Measurements from ENCODE around the gene NHLRC4. TPM values are rescaled to one million over a fixed set of nuclear protein-coding genes. Genes with fewer than 3 reads are reported as not detected.

Gene NHLRC4
- total RNA-seq, 2 donors from 2014 or later = 0.52 TPM; not detected in 1

GRCh38 chr16:610513-611381 lies 43.9 kb downstream of the NHLRC4 start:
- Histone ChIP-seq H3K27ac (peak overlapping the region in 2 of 4 donors; percentile 3 to 41), H3K27me3 (no peaks in the 10 kb centered on the region), H3K36me3 (replicated peaks in 1 of 2; ENCODE audit: insufficient read depth in 1 of 2, low read depth in 2 of 2) (no peaks in the 10 kb centered on the region), H3K9me3 (no peaks in the 10 kb centered on the region), H3K4me3 (no peak overlapping the region), H3K4me1 (peaks cover 18% of the 10 kb centered on the region)
- intact Hi-C loops (cut with DNase I) = no loop called here
- 52 to 53% methylated on average over 16 to 26 of the region's 28 CpGs for WGBS, 2 donors
- TF ChIP-seq POLR2A (IDR thresholded peaks at IDR 0.05) = no peak
- TF ChIP-seq, protein P1, sequence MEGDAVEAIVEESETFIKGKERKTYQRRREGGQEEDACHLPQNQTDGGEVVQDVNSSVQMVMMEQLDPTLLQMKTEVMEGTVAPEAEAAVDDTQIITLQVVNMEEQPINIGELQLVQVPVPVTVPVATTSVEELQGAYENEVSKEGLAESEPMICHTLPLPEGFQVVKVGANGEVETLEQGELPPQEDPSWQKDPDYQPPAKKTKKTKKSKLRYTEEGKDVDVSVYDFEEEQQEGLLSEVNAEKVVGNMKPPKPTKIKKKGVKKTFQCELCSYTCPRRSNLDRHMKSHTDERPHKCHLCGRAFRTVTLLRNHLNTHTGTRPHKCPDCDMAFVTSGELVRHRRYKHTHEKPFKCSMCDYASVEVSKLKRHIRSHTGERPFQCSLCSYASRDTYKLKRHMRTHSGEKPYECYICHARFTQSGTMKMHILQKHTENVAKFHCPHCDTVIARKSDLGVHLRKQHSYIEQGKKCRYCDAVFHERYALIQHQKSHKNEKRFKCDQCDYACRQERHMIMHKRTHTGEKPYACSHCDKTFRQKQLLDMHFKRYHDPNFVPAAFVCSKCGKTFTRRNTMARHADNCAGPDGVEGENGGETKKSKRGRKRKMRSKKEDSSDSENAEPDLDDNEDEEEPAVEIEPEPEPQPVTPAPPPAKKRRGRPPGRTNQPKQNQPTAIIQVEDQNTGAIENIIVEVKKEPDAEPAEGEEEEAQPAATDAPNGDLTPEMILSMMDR (IDR thresholded peaks at IDR 0.05) = peak; percentile 68 to 88 (median 78)
- peak; percentile 73 to 81 (median 77) for DNase-seq
- ATAC-seq = peak; percentile 86

- DNase-seq = no peak
- peaks cover 13% of the 10 kb centered on the region for H3K4me1 ChIP-seq
- TF ChIP-seq, protein P1 (IDR thresholded peaks at IDR 0.05) = no peak
- no peak for TF ChIP-seq POLR2A (IDR thresholded peaks at IDR 0.05)
- H3K27me3 ChIP-seq = no peaks in the 10 kb centered on the region
- WGBS, 2 donors = 92 to 94% methylated on average over 9 to 13 of the region's 13 CpGs
- no peak for ATAC-seq
- H3K27ac ChIP-seq = no peak overlapping the region
- H3K4me3 ChIP-seq = no peak overlapping the region
- intact Hi-C loops (cut with DNase I) = no loop called here
- H3K36me3 ChIP-seq (replicated peaks in 1 of 2; ENCODE audit: insufficient read depth in 1 of 2, low read depth in 2 of 2) = no peaks in the 10 kb centered on the region
- no peaks in the 10 kb centered on the region for H3K9me3 ChIP-seq
These were observed 48.3 kb downstream of the NHLRC4 start for GRCh38 chr16:615122-615521.

DNA sequence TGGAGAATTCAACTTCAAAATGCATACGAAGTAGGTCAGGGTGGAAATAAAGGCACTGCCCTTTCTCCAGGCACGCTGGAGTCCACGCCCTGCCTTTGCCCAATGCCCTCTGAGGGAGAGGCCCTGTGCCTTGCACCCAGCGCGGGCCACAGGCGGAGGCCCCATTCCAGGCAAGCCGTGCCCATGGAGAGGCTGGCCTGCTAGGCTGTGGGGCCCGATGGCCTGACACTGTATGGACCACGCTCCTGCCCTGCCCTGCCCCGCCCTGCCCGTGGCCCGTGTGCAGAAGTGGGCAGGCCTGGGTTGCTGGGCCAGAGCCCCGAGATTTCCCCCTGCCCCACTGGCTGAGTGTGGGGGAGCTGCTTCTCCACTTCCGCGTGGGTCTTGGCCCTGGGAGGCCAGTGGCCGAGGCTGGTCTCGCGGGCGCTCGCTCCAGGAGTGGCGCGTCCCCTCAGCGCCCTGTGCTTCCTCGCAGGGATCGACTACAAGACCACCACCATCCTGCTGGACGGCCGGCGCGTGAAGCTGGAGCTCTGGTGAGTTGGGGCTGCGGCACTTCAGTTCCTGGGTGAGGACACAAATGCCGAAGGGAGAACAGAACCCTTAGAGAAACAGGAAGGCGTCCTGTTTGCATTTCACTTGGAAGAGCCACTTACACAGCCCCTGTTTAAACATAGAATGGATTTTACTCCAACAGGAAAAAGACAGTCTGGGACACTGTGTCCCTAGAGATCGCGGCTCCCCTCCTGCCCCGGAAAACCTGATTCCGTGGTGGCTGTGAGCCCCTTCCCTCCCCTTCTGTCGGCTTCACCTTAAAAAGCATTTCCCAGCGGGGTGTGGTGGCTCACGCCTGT lies 50.2 kb downstream of the NHLRC4 start:
- no peak for DNase-seq
- Histone ChIP-seq H3K9me3 (no peaks in the 10 kb centered on the region), H3K4me1 (no peaks in the 10 kb centered on the region), H3K27me3 (no peaks in the 10 kb centered on the region), H3K4me3 (no peak overlapping the region), H3K27ac (no peak overlapping the region), H3K36me3 (replicated peaks in 1 of 2; ENCODE audit: insufficient read depth in 1 of 2, low read depth in 2 of 2) (no peaks in the 10 kb centered on the region)
- intact Hi-C loops (cut with DNase I) = no loop called here
- WGBS, 2 donors = 92 to 96% methylated on average over 14 to 38 of the region's 39 CpGs
- TF ChIP-seq POLR2A (IDR thresholded peaks at IDR 0.05) = no peak
- TF ChIP-seq, protein P1 (IDR thresholded peaks at IDR 0.05) = no peak
- ATAC-seq = no peak

DNA sequence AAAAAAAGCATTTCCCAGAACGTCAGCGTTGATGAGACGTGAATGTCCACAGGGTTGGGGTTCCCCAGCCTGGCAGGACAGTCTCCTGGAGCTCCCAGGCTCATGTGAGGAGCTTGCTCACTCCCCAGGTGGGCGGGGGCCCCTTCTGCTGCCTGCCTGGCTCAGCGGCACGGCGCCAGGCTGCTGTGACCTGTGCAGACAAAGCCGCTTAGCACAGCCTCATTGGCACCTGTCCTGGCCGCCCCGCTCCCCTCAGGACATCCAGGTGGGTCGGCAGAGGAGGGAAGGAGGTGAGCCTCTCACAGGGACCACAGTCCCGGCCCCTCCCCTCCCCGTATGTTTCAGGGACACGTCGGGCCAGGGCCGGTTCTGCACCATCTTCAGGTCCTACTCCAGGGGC lies 51.0 kb downstream of the NHLRC4 start:
- 84 to 89% methylated on average over 12 to 16 of the region's 16 CpGs for WGBS, 2 donors
- no peak for DNase-seq
- H3K4me1 ChIP-seq = no peaks in the 10 kb centered on the region
- no peaks in the 10 kb centered on the region for H3K36me3 ChIP-seq (replicated peaks in 1 of 2; ENCODE audit: insufficient read depth in 1 of 2, low read depth in 2 of 2)
- no peak for ATAC-seq
- H3K9me3 ChIP-seq = no peaks in the 10 kb centered on the region
- intact Hi-C loops (cut with DNase I) = no loop called here
- TF ChIP-seq, protein P1 (IDR thresholded peaks at IDR 0.05) = no peak
- no peak for TF ChIP-seq POLR2A (IDR thresholded peaks at IDR 0.05)
- no peaks in the 10 kb centered on the region for H3K27me3 ChIP-seq
- no peak overlapping the region for H3K27ac ChIP-seq
- no peak overlapping the region for H3K4me3 ChIP-seq

Small RNA genes within 50 kb of the gene (microRNA-seq; reads per million reads assigned to microRNA genes)
- gene MIR3176 (ENCODE audit: borderline number of aligned reads in 2 of 2, borderline replicate concordance in 2 of 2) = 1.4 to 1.8 reads per million in 2 donors
- gene MIR5587 (ENCODE audit: borderline number of aligned reads in 2 of 2, borderline replicate concordance in 2 of 2) = 0 reads per million in 2 donors

Small RNA genes within 50 kb of the gene (small RNA-seq; reads per million reads assigned to genes)
- not detected for gene MIR3176
- not detected for gene MIR5587
- not detected for gene Z98883.1

Other genes starting within 250 kb of the NHLRC4 start
- 10 to 100 TPM; 14.8 TPM for gene AXIN1, start 214.3 kb upstream of the NHLRC4 start, total RNA-seq
- 10 to 100 TPM; 22.1 to 31.0 TPM for gene MRPL28, start 196.5 kb upstream of the NHLRC4 start, total RNA-seq
- 100 to 1,000 TPM in 1 of 2 donors, 10 to 100 TPM in 1; 83.8 to 113 TPM for gene PGAP6, start 185.0 kb upstream of the NHLRC4 start, total RNA-seq
- 10 to 100 TPM; 20.2 to 33.0 TPM for gene NME4, start 169.8 kb upstream of the NHLRC4 start, total RNA-seq
- gene DECR2, start 165.1 kb upstream of the NHLRC4 start, total RNA-seq = 10 to 100 TPM; 38.9 to 41.2 TPM
- gene RAB11FIP3, start 141.4 kb upstream of the NHLRC4 start, total RNA-seq = 100 to 1,000 TPM in 1 of 2 donors, 10 to 100 TPM in 1; 50.1 to 122 TPM
- gene CAPN15, start 39.3 kb upstream of the NHLRC4 start, total RNA-seq = 100 to 1,000 TPM in 1 of 2 donors, 10 to 100 TPM in 1; 48.0 to 104 TPM
- gene PRR35, start 6.6 kb upstream of the NHLRC4 start, total RNA-seq = not detected
- 10 to 100 TPM; 76.5 to 83.1 TPM for gene PIGQ, start 3.0 kb downstream of the NHLRC4 start, total RNA-seq
- gene RAB40C, start 23.1 kb downstream of the NHLRC4 start, total RNA-seq = 10 to 100 TPM; 37.2 to 41.0 TPM
- 1 to 10 TPM; 3.9 to 5.6 TPM for gene WFIKKN1, start 64.0 kb downstream of the NHLRC4 start, total RNA-seq
- 100 to 1,000 TPM in 1 of 2 donors, 10 to 100 TPM in 1; 76.8 to 115 TPM for gene METTL26, start 69.3 kb downstream of the NHLRC4 start, total RNA-seq
- gene MCRIP2, start 74.8 kb downstream of the NHLRC4 start, total RNA-seq = 10 to 100 TPM; 41.2 to 47.5 TPM
- 100 to 1,000 TPM in 1 of 2 donors, 10 to 100 TPM in 1; 15.8 to 111 TPM for gene WDR90, start 82.4 kb downstream of the NHLRC4 start, total RNA-seq
- gene RHOT2, start 101.1 kb downstream of the NHLRC4 start, total RNA-seq = 10 to 100 TPM; 65.6 to 89.0 TPM
- gene RHBDL1, start 108.7 kb downstream of the NHLRC4 start, total RNA-seq = 1 to 10 TPM; 1.8 to 4.3 TPM
- 100 to 1,000 TPM in 1 of 2 donors, 10 to 100 TPM in 1; 63.3 to 205 TPM for gene STUB1, start 113.4 kb downstream of the NHLRC4 start, total RNA-seq
- gene JMJD8, start 117.3 kb downstream of the NHLRC4 start, total RNA-seq = 100 to 1,000 TPM in 1 of 2 donors, 10 to 100 TPM in 1; 49.5 to 128 TPM
- 10 to 100 TPM in 1 of 2 donors, 1 to 10 TPM in 1; 8.6 to 16.8 TPM for gene WDR24, start 123.4 kb downstream of the NHLRC4 start, total RNA-seq
- gene FBXL16, start 138.8 kb downstream of the NHLRC4 start, total RNA-seq = 1 to 10 TPM; 1.0 to 2.3 TPM
- gene METRN, start 148.1 kb downstream of the NHLRC4 start, total RNA-seq = 10 to 100 TPM; 36.6 to 71.9 TPM
- gene ANTKMT, start 154.1 kb downstream of the NHLRC4 start, total RNA-seq = 100 to 1,000 TPM in 1 of 2 donors, 10 to 100 TPM in 1; 71.6 to 189 TPM
- not detected for gene CCDC78, start 159.4 kb downstream of the NHLRC4 start, total RNA-seq
- gene HAGHL, start 160.1 kb downstream of the NHLRC4 start, total RNA-seq = 1 to 10 TPM in 1 of 2 donors, not detected in 1; 2.6 TPM
- 10 to 100 TPM; 25.4 to 26.4 TPM for gene CIAO3, start 174.0 kb downstream of the NHLRC4 start, total RNA-seq
- 1 to 10 TPM in 1 of 2 donors, not detected in 1; 2.1 TPM for gene MSLN, start 193.7 kb downstream of the NHLRC4 start, total RNA-seq
- gene RPUSD1, start 221.4 kb downstream of the NHLRC4 start, total RNA-seq = 10 to 100 TPM; 19.7 to 31.3 TPM
- 10 to 100 TPM in 1 of 2 donors, 1 to 10 TPM in 1; 7.5 to 14.5 TPM for gene CHTF18, start 221.6 kb downstream of the NHLRC4 start, total RNA-seq
- gene GNG13, start 233.7 kb downstream of the NHLRC4 start, total RNA-seq = not detected

All from body of pancreas (tissue), 4 donors.